ENCODE measurements around the gene APH1B. TPM values are rescaled to one million over a fixed set of nuclear protein-coding genes. Genes with fewer than 3 reads are reported as not detected.

The APH1B gene
- total and polyA plus RNA-seq, 4 donors: 2.0 to 10.6 (median 4.6) TPM

- TF ChIP-seq CTCF (IDR thresholded peaks at IDR 0.05; ENCODE audit: low read depth, low read length, missing input control) (no peak), TAF1 (conservative IDR thresholded peaks at IDR 0.05) (no peak), FOXA1 (IDR thresholded peaks at IDR 0.05) (no peak), JUND (IDR thresholded peaks at IDR 0.05) (no peak), FOXA2 (IDR thresholded peaks at IDR 0.05) (no peak), RXRA (IDR thresholded peaks at IDR 0.05) (no peak), HNF4G (IDR thresholded peaks at IDR 0.05) (no peak), SP1 (IDR thresholded peaks at IDR 0.05) (no peak), NR2F2 (IDR thresholded peaks at IDR 0.05) (no peak), EGR1 (IDR thresholded peaks at IDR 0.05; ENCODE audit: low read depth in 2 of 2) (no peak)
- TF ChIP-seq, protein P1, sequence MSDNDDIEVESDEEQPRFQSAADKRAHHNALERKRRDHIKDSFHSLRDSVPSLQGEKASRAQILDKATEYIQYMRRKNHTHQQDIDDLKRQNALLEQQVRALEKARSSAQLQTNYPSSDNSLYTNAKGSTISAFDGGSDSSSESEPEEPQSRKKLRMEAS (IDR thresholded peaks at IDR 0.05): no peak
Observed at GRCh38 chr15:63349621-63350020, 72.2 kb downstream of the APH1B start (continued).

DNA sequence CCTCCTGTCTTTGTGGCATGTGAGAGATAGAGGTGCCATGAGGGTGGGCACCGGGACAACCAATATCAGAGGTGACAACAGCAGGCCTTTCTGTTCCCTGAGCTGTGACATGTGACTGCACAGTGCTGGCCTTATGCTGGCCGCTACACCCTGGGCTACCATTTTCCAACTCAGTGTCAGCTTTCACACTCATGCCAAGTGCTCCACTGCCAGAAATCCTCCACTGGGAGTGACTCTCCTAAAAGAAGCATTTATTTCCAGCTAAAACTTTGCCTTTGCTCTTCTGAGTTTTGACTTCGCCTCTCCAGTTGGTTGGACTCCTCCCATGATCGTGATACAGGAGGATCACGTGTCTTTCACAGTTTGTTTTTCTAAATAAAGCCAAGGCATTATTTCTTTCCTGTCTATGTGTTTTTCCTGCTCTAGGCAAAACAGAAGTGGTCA, 72.8 kb downstream of the APH1B start:
- Histone ChIP-seq H3K4me3 (ENCODE audit: low read depth in 1 of 3, low read length in 3 of 3) (no peak overlapping the region), H3K27ac (ENCODE audit: low read depth in 1 of 2, low read length in 2 of 2) (no peak overlapping the region), H3K9ac (ENCODE audit: low read depth in 1 of 2, low read length in 2 of 2) (no peak overlapping the region), H3K36me3 (ENCODE audit: control insufficient read depth in 4 of 4, insufficient read depth in 3 of 4, low read depth in 1 of 4, low read length in 3 of 4) (no peaks in the 10 kb centered on the region), H3K9me3 (ENCODE audit: control insufficient read depth in 4 of 4, low read length in 3 of 4) (no peaks in the 10 kb centered on the region), H3K27me3 (ENCODE audit: control insufficient read depth in 4 of 4, insufficient read depth in 4 of 4, low read length in 3 of 4) (no peaks in the 10 kb centered on the region), H3K4me1 (ENCODE audit: control insufficient read depth in 4 of 4, insufficient read depth in 4 of 4, low read length in 3 of 4) (peaks cover 0 to 3% (median 0%) of the 10 kb centered on the region in 4 donors)
- DNase-seq (ENCODE audit: low spot score): no peak
- 80% methylated on average over 5 of the region's 5 CpGs for WGBS
- TF ChIP-seq, protein P1 (IDR thresholded peaks at IDR 0.05): no peak

GRCh38 chr15:63351170-63351569, 73.8 kb downstream of the APH1B start:
- Histone ChIP-seq H3K36me3 (ENCODE audit: control insufficient read depth in 4 of 4, insufficient read depth in 3 of 4, low read depth in 1 of 4, low read length in 3 of 4) (no peaks in the 10 kb centered on the region), H3K4me3 (ENCODE audit: low read depth in 1 of 3, low read length in 3 of 3) (no peak overlapping the region), H3K9ac (ENCODE audit: low read depth in 1 of 2, low read length in 2 of 2) (no peak overlapping the region), H3K4me1 (ENCODE audit: control insufficient read depth in 4 of 4, insufficient read depth in 4 of 4, low read length in 3 of 4) (peaks cover 0 to 3% (median 0%) of the 10 kb centered on the region in 4 donors), H3K27ac (ENCODE audit: low read depth in 1 of 2, low read length in 2 of 2) (no peak overlapping the region), H3K27me3 (ENCODE audit: control insufficient read depth in 4 of 4, insufficient read depth in 4 of 4, low read length in 3 of 4) (no peaks in the 10 kb centered on the region), H3K9me3 (ENCODE audit: control insufficient read depth in 4 of 4, low read length in 3 of 4) (no peaks in the 10 kb centered on the region)
- WGBS: 91% methylated on average over 4 of the region's 4 CpGs
- DNase-seq (ENCODE audit: low spot score): no peak
- TF ChIP-seq, protein P1 (IDR thresholded peaks at IDR 0.05): no peak
- TF ChIP-seq JUND (IDR thresholded peaks at IDR 0.05) (no peak), GABPA (IDR thresholded peaks at IDR 0.05 in 1 of 2, conservative IDR thresholded peaks at IDR 0.05 in 1 of 2) (no peak), SP1 (IDR thresholded peaks at IDR 0.05) (no peak), RXRA (IDR thresholded peaks at IDR 0.05) (no peak), ZBTB33 (IDR thresholded peaks at IDR 0.05) (no peak), HNF4A (conservative IDR thresholded peaks at IDR 0.05) (no peak), NR2F2 (IDR thresholded peaks at IDR 0.05) (no peak), CTCF (IDR thresholded peaks at IDR 0.05; ENCODE audit: low read depth, low read length, missing input control) (no peak), FOXA1 (IDR thresholded peaks at IDR 0.05) (no peak)
